ENCODE results near the gene KIT.

Gene KIT

GRCh38 chr4:54662901-54663585, 5.3 kb downstream of the KIT start:
- DNase-seq (ENCODE audit: low read depth, low spot score): no peak
- Histone ChIP-seq H3K4me3 (peak overlapping the region; percentile 16; the same call in 1 of the 2 replicates), H3K9me3 (ENCODE audit: low read depth, low read length) (no peaks in the 10 kb centered on the region), H3K36me3 (ENCODE audit: insufficient read depth, low read length) (peaks cover 4% of the 10 kb centered on the region; the same call in 1 of the 2 replicates), H3K9ac (ENCODE audit: insufficient read length) (no peak overlapping the region), H3K27ac (no peak overlapping the region)
- no peak for TF ChIP-seq FOXP2 (optimal IDR thresholded peaks at IDR 0.05; ENCODE audit: control extremely low read depth, extremely low read length, insufficient read depth)
- TF ChIP-seq POLR2AphosphoS5 (IDR thresholded peaks at IDR 0.05; ENCODE audit: borderline replicate concordance, low read depth, low read length): no peak
- no peak for TF ChIP-seq EZH2 (IDR thresholded peaks at IDR 0.05)

GRCh38 chr4:54664400-54664799, 6.6 kb downstream of the KIT start:
- Histone ChIP-seq H3K36me3 (ENCODE audit: insufficient read depth, low read length) (peaks cover 4% of the 10 kb centered on the region; the same call in 1 of the 2 replicates), H3K4me3 (no peak overlapping the region), H3K9me3 (ENCODE audit: low read depth, low read length) (no peaks in the 10 kb centered on the region), H3K9ac (ENCODE audit: insufficient read length) (no peak overlapping the region), H3K27ac (no peak overlapping the region)
- TF ChIP-seq FOXP2 (optimal IDR thresholded peaks at IDR 0.05; ENCODE audit: control extremely low read depth, extremely low read length, insufficient read depth): no peak
- no peak for TF ChIP-seq POLR2AphosphoS5 (IDR thresholded peaks at IDR 0.05; ENCODE audit: borderline replicate concordance, low read depth, low read length)
- DNase-seq (ENCODE audit: low read depth, low spot score): no peak

GRCh38 chr4:54668014-54668611, 10.4 kb downstream of the KIT start:
- H3K9me3 ChIP-seq (ENCODE audit: low read depth, low read length): peaks cover 9% of the 10 kb centered on the region; the same call in 1 of the 2 replicates
- no peak for DNase-seq (ENCODE audit: low read depth, low spot score)
- no peak overlapping the region for H3K9ac ChIP-seq (ENCODE audit: insufficient read length)
- H3K27ac ChIP-seq: no peak overlapping the region
- TF ChIP-seq POLR2AphosphoS5 (IDR thresholded peaks at IDR 0.05; ENCODE audit: borderline replicate concordance, low read depth, low read length): no peak
- TF ChIP-seq EZH2 (IDR thresholded peaks at IDR 0.05): no peak
- no peak for TF ChIP-seq FOXP2 (optimal IDR thresholded peaks at IDR 0.05; ENCODE audit: control extremely low read depth, extremely low read length, insufficient read depth)
- H3K36me3 ChIP-seq (ENCODE audit: insufficient read depth, low read length): peaks cover 9% of the 10 kb centered on the region
- no peak overlapping the region for H3K4me3 ChIP-seq

- no peak overlapping the region for H3K9ac ChIP-seq (ENCODE audit: insufficient read length)
- TF ChIP-seq POLR2AphosphoS5 (IDR thresholded peaks at IDR 0.05; ENCODE audit: borderline replicate concordance, low read depth, low read length) (no peak), EZH2 (IDR thresholded peaks at IDR 0.05) (no peak), FOXP2 (optimal IDR thresholded peaks at IDR 0.05; ENCODE audit: control extremely low read depth, extremely low read length, insufficient read depth) (no peak)
- peaks cover 13% of the 10 kb centered on the region; the same call in 1 of the 2 replicates for H3K9me3 ChIP-seq (ENCODE audit: low read depth, low read length)
- H3K36me3 ChIP-seq (ENCODE audit: insufficient read depth, low read length): peaks cover 13% of the 10 kb centered on the region
- no peak overlapping the region for H3K4me3 ChIP-seq
- no peak overlapping the region for H3K27ac ChIP-seq
- DNase-seq (ENCODE audit: low read depth, low spot score): no peak
Observed at GRCh38 chr4:54669831-54670230, 12.1 kb downstream of the KIT start.

GRCh38 chr4:54675721-54676461, 18.1 kb downstream of the KIT start:
- no peak for DNase-seq (ENCODE audit: low read depth, low spot score)
- TF ChIP-seq EZH2 (IDR thresholded peaks at IDR 0.05) (no peak), FOXP2 (optimal IDR thresholded peaks at IDR 0.05; ENCODE audit: control extremely low read depth, extremely low read length, insufficient read depth) (no peak), POLR2AphosphoS5 (IDR thresholded peaks at IDR 0.05; ENCODE audit: borderline replicate concordance, low read depth, low read length) (no peak)
- H3K27ac ChIP-seq: peak overlapping the region; percentile 99

GRCh38 chr4:54676658-54677057, 18.9 kb downstream of the KIT start:
- peaks cover 10% of the 10 kb centered on the region for H3K36me3 ChIP-seq (ENCODE audit: insufficient read depth, low read length)
- TF ChIP-seq EZH2 (IDR thresholded peaks at IDR 0.05) (no peak), POLR2AphosphoS5 (IDR thresholded peaks at IDR 0.05; ENCODE audit: borderline replicate concordance, low read depth, low read length) (no peak), FOXP2 (optimal IDR thresholded peaks at IDR 0.05; ENCODE audit: control extremely low read depth, extremely low read length, insufficient read depth) (no peak)
- H3K27ac ChIP-seq: peak overlapping the region; percentile 99
- H3K9me3 ChIP-seq (ENCODE audit: low read depth, low read length): peaks cover 13% of the 10 kb centered on the region; the same call in 1 of the 2 replicates
- no peak for DNase-seq (ENCODE audit: low read depth, low spot score)
- peak overlapping the region; percentile 61 for H3K4me3 ChIP-seq
- H3K9ac ChIP-seq (ENCODE audit: insufficient read length): peak overlapping the region; percentile 66

More at GRCh38 chr4:54675721-54676461, 18.1 kb downstream of the KIT start:
- peak overlapping the region; percentile 33 for H3K9ac ChIP-seq (ENCODE audit: insufficient read length)
- H3K9me3 ChIP-seq (ENCODE audit: low read depth, low read length): peaks cover 13% of the 10 kb centered on the region; the same call in 1 of the 2 replicates
- no peak overlapping the region for H3K4me3 ChIP-seq
- H3K36me3 ChIP-seq (ENCODE audit: insufficient read depth, low read length): peaks cover 10% of the 10 kb centered on the region

GRCh38 chr4:54677416-54677815, 19.7 kb downstream of the KIT start:
- no peak for TF ChIP-seq FOXP2 (optimal IDR thresholded peaks at IDR 0.05; ENCODE audit: control extremely low read depth, extremely low read length, insufficient read depth)
- no peak for TF ChIP-seq EZH2 (IDR thresholded peaks at IDR 0.05)
- TF ChIP-seq POLR2AphosphoS5 (IDR thresholded peaks at IDR 0.05; ENCODE audit: borderline replicate concordance, low read depth, low read length): no peak
- Histone ChIP-seq H3K9me3 (ENCODE audit: low read depth, low read length) (peaks cover 10% of the 10 kb centered on the region; the same call in 1 of the 2 replicates), H3K27ac (peak overlapping the region; percentile 99), H3K36me3 (ENCODE audit: insufficient read depth, low read length) (peaks cover 7% of the 10 kb centered on the region; the same call in 1 of the 2 replicates), H3K4me3 (peak overlapping the region; percentile 61), H3K9ac (ENCODE audit: insufficient read length) (peak overlapping the region; percentile 66)
- no peak for DNase-seq (ENCODE audit: low read depth, low spot score)
